K562 (cell line): ENCODE data around the gene AKR1A1. TPM values are rescaled to one million over a fixed set of nuclear protein-coding genes. Genes with fewer than 3 reads are reported as not detected.

Source experiments
- ATAC-seq: fragments of 200-7000 bp; cut with Tn5 transposase; 3 replicates; pipeline ENCODE4 v1.9.1; 2020; ENCODE audit warnings: moderate library complexity
- BruUV-seq: library from RNA; stranded (reverse); fragments of 400-500 nt; replicated peaks from 2 replicates; lab custom pipeline; 2021; lab: Mats Ljungman, UMichigan
- CTCF ChIA-PET: fragments of 300-600 bp; formaldehyde crosslinking; extraction: SDS; loops from one replicate; lab custom pipeline; 2021; ENCODE audit warnings: low intra/inter-chr PET ratio; lab: Yijun Ruan, JAX
- POLR2A ChIA-PET: fragments of 300-600, 350-650 bp; sonication (Branson Sonifier 250); formaldehyde crosslinking; extraction: SDS; loops from one replicate; lab custom pipeline; 2021; ENCODE audit warnings: antibody characterized with exemption, inconsistent platforms; lab: Yijun Ruan, JAX
- DNase-seq, 4 experiments: peaks; one replicate each; pipeline versions ENCODE4 v3.0.0 to v3.0.0-alpha.2; 2011 to 2018; ENCODE audit warnings: low spot score in 3 of 4, mixed read lengths in 3 of 4; ENCODE audit errors: extremely low read depth in 1 of 4
- FAIRE-seq: peaks from 2 replicates; lab custom pipeline; 2011; peaks lifted over from hg19 to GRCh38; lab: Jason Lieb, UNC
- H2AFZ ChIP-seq: 2 replicates; pipeline ENCODE4 v1.6.0; 2011; ENCODE audit warnings: low read depth, low read length, control low read depth, inconsistent platforms
- H3K27ac ChIP-seq: fragments of 200-600 bp; 3 replicates; pipeline ENCODE4 v1.8.0; 2011; ENCODE audit warnings: low read depth, mild to moderate bottlenecking, control low read depth, inconsistent platforms, low read length, moderate library complexity, mixed read lengths; ENCODE audit errors: extremely low read depth
- H3K27me3 ChIP-seq, 2 experiments: fragments of 300-600 bp in 1 of 2; 2 replicates in 1 of 2; 3 replicates in 1 of 2; pipeline versions ENCODE4 v1.6.0 to v1.8.0; 2011; ENCODE audit warnings: inconsistent platforms in 2 of 2, low read length in 2 of 2, mild to moderate bottlenecking in 1 of 2, mixed read lengths in 1 of 2, moderate library complexity in 1 of 2; ENCODE audit not compliant: control insufficient read depth in 2 of 2, insufficient read depth in 2 of 2
- H3K36me3 ChIP-seq: fragments of 300-600 bp; 3 replicates; pipeline ENCODE4 v1.8.0; 2011; ENCODE audit warnings: mild to moderate bottlenecking, low read length, inconsistent platforms; ENCODE audit not compliant: control insufficient read depth, insufficient read depth
- H3K4me1 ChIP-seq, 2 experiments: fragments of 200-600 bp in 1 of 2; replicated peaks in 1 of 2; 2 replicates in 1 of 2; 3 replicates in 1 of 2; pipeline versions ENCODE4 v1.5.1 to v1.8.0; 2011; ENCODE audit warnings: inconsistent platforms in 2 of 2, low read length in 2 of 2, mild to moderate bottlenecking in 1 of 2, mixed read lengths in 1 of 2, moderate library complexity in 1 of 2; ENCODE audit not compliant: control insufficient read depth in 2 of 2, insufficient read depth in 2 of 2
- H3K4me2 ChIP-seq: 2 replicates; pipeline ENCODE4 v1.6.1; 2011; ENCODE audit warnings: low read length, control low read depth, inconsistent platforms, mixed read lengths; ENCODE audit not compliant: insufficient read depth
- H3K4me3 ChIP-seq: fragments of 200-600 bp; sonication (generic), shearing (Covaris generic); 2 replicates; pipeline ENCODE4 v1.5.1; 2016; ENCODE audit warnings: control low read depth, inconsistent platforms
- H3K79me2 ChIP-seq: fragments of 200-600 bp; 3 replicates; pipeline ENCODE4 v1.8.0; 2011; ENCODE audit warnings: low read length, inconsistent platforms; ENCODE audit not compliant: control insufficient read depth, insufficient read depth
- H3K9ac ChIP-seq, 2 experiments: 2 replicates each; pipeline versions ENCODE4 v1.6.0 to v1.6.1; 2011; ENCODE audit warnings: low read depth in 2 of 2, low read length in 2 of 2, control low read depth in 1 of 2, inconsistent platforms in 1 of 2, mild to moderate bottlenecking in 1 of 2, mixed read lengths in 1 of 2; ENCODE audit not compliant: insufficient read depth in 1 of 2
- H3K9me1 ChIP-seq: one replicate; pipeline ENCODE4 v1.6.0; 2011; ENCODE audit warnings: inconsistent platforms, mild to moderate bottlenecking, low read length, moderate library complexity; ENCODE audit not compliant: control insufficient read depth, insufficient read depth
- H3K9me3 ChIP-seq: replicated peaks from 2 replicates; pipeline ENCODE4 v1.5.1; 2011; ENCODE audit warnings: low read depth, low read length, inconsistent platforms; ENCODE audit not compliant: control insufficient read depth, insufficient read depth
- H4K20me1 ChIP-seq: replicated peaks from 2 replicates; pipeline ENCODE4 v1.6.1; 2011; ENCODE audit warnings: low read length, inconsistent platforms, mixed read lengths; ENCODE audit not compliant: control insufficient read depth, insufficient read depth
- NKRF ChIP-seq: fragments of 450-650 bp; IDR thresholded peaks from 2 replicates; pipeline ENCODE4 v1.6.1; 2016; ENCODE audit warnings: borderline replicate concordance
- PHB ChIP-seq: fragments of 250-450 bp; sonication (Bioruptor Pico); IDR thresholded peaks from 2 replicates; pipeline ENCODE4 v1.5.0; 2021
- PHB2 ChIP-seq: fragments of 450-650 bp; IDR thresholded peaks from 2 replicates; pipeline ENCODE4 v1.6.1; 2017; ENCODE audit warnings: low read depth
- ZNF444 ChIP-seq: fragments of 250-450 bp; sonication (Bioruptor Pico); IDR thresholded peaks from 2 replicates; pipeline ENCODE4 v1.4.0; 2020; ENCODE audit warnings: mild to moderate bottlenecking, moderate library complexity
- WGBS: fragments of 100-300 bp; shearing (Covaris generic); methylation state at CpG from one replicate; pipeline ENCODE4 v1.1.6; 2016; ENCODE audit warnings: low coverage, mixed read lengths; ENCODE audit not compliant: insufficient coverage; ENCODE audit errors: missing lambda C conversion rate; 5-methylcytosine and 5-hydroxymethylcytosine counted together
- in situ Hi-C: fragments of 300-500 bp; cut with MboI; formaldehyde crosslinking; loops from 4 replicates; pipeline ENCODE4 v1.15.0; 2018; ENCODE audit warnings: inconsistent platforms, mixed read lengths
- intact Hi-C: fragments of 100-400 bp; cut with micrococcal nuclease; formaldehyde crosslinking; loops from 2 replicates; pipeline ENCODE4 v1.14.2; 2022
- polyA plus RNA-seq, 8 experiments: library from polyadenylated mRNA; depleted of rRNA in 4 of 8; stranded (reverse) in 5 of 8; unstranded in 3 of 8; fragments of >200 nt; fragmentation: Nextera tagmentation in 2 of 8; fragmentation: Illumina TruSeq in 1 of 8; extraction: Ambion mirVana in 2 of 8; extraction: Trizol in 1 of 8; gene quantifications; 2 replicates each; pipeline versions ENCODE4 v1.2.1 to v1.2.3, GENCODE V29; 2011 to 2014; ENCODE audit warnings: inconsistent platforms in 1 of 8, missing spikeins in 1 of 8
- total RNA-seq, 7 experiments: library from RNA; depleted of rRNA in 6 of 7; stranded (reverse); fragments of >200 nt in 6 of 7; fragmentation: Illumina TruSeq in 2 of 7; extraction: Trizol in 2 of 7; gene quantifications; 2 replicates each; pipeline versions ENCODE4 v1.2.1 to v1.2.3, GENCODE V29; 2011 to 2021; ENCODE audit warnings: low replicate concordance in 1 of 7

The AKR1A1 gene
- total and polyA plus RNA-seq, 9 of the 15 experiments (the other 6 are each of a cell fraction or from before 2014, with no cell fraction given), result 68.6 to 211 (median 132) TPM

GRCh38 chr1:45516036-45516435 is 34.6 kb upstream of the AKR1A1 start:
- FAIRE-seq (no peak), ATAC-seq (no peak), DNase-seq (no peak)
- BruUV-seq, result no TSS peak
- Histone ChIP-seq H3K79me2 (peaks cover 58% of the 10 kb centered on the region), H3K9ac (no peak overlapping the region), H3K9me1 (no peaks in the 10 kb centered on the region), H4K20me1 (peaks cover 19% of the 10 kb centered on the region), H3K9me3 (no peaks in the 10 kb centered on the region), H3K4me1 (peaks cover 11 to 12% of the 10 kb centered on the region in 2 experiments), H3K4me3 (no peak overlapping the region), H3K4me2 (no peak overlapping the region), H3K27ac (no peak overlapping the region), H3K36me3 (peaks cover 85% of the 10 kb centered on the region), H2AFZ (no peak overlapping the region), H3K27me3 (no peaks in the 10 kb centered on the region)
- ChIA-PET CTCF (no interaction called here), POLR2A (interaction anchor here (0.5 to 4.8 kb wide), 11 partner anchors 9 to 797 kb away, joined by 3 to 31 read pairs (median 3); partner anchors contain the start of genes AKR1A1, CCDC163, NASP and RPS8)
- intact Hi-C loops (no loop called here), in situ Hi-C loops (no loop called here)
- WGBS, result 79% methylated on average over 3 of the region's 3 CpGs
- 0 out of 2 replicates have a peak, but pooled peaks have one; percentile 19 for TF ChIP-seq PHB2
- TF ChIP-seq NKRF, result 0 out of 2 replicates have a peak, but pooled peaks have one; percentile 31
- TF ChIP-seq ZNF444 (CRISPR knock-in tag), result no peak
- no peak for TF ChIP-seq PHB (CRISPR knock-in tag)
